HL-60/S4 treated with phorbol 12-myristate 13-acetate at 8.2 ng/mL for 4 days and 3 days (cell line): Measurements from ENCODE around the gene SHC1.
"Not testable (repeated sequence)": the region's sequence is repeated elsewhere in the genome, so short reads cannot be mapped to it uniquely, and the experiment has no call there.

Experiments
- in situ Hi-C: fragments of 300-500 bp; cut with MboI; formaldehyde crosslinking; loops from 2 replicates; pipeline ENCODE4 v1.15.0; 2022; ENCODE audit warnings: low sequenced_read_pairs

SHC1 gene

GRCh38 chr1:154996966-154997701 lies 26.6 kb upstream of the SHC1 start:
- in situ Hi-C loops = no loop called here

GRCh38 chr1:154995301-154995983 lies 24.9 kb upstream of the SHC1 start:
- in situ Hi-C loops = not testable (repeated sequence)

- in situ Hi-C loops = no loop called here
Measured at GRCh38 chr1:154994591-154994990, 24.0 kb upstream of the SHC1 start.

- in situ Hi-C loops = no loop called here
Measured at GRCh38 chr1:154994269-154994587, 23.7 kb upstream of the SHC1 start.

GRCh38 chr1:154993572-154994268 lies 23.2 kb upstream of the SHC1 start, which contains the start of gene LENEP:
LENEP (plus strand) TSS chr1:154993586; CDS start chr1:154993608, 22 bp downstream.
- in situ Hi-C loops = no loop called here

- in situ Hi-C loops = no loop called here
Measured at GRCh38 chr1:154992721-154993571, 22.4 kb upstream of the SHC1 start.

GRCh38 chr1:154990276-154990675 lies 19.7 kb upstream of the SHC1 start:
- in situ Hi-C loops = no loop called here

- in situ Hi-C loops = no loop called here
Measured at GRCh38 chr1:154989195-154989860, 18.8 kb upstream of the SHC1 start.

GRCh38 chr1:154988058-154988954 lies 17.8 kb upstream of the SHC1 start:
- in situ Hi-C loops = no loop called here

- in situ Hi-C loops = no loop called here
Measured at GRCh38 chr1:154987326-154987725, 16.8 kb upstream of the SHC1 start.

GRCh38 chr1:154986736-154987135 lies 16.2 kb upstream of the SHC1 start:
- in situ Hi-C loops = not testable (repeated sequence)

- in situ Hi-C loops = no loop called here
Measured at GRCh38 chr1:154983776-154984466, 13.4 kb upstream of the SHC1 start.

- in situ Hi-C loops = no loop called here
Measured at GRCh38 chr1:154982897-154983648, 12.5 kb upstream of the SHC1 start, which contains the start of gene FLAD1. FLAD1 (plus strand) TSS chr1:154983344; CDS start chr1:154983695, 351 bp downstream.

GRCh38 chr1:154982341-154982740 lies 11.8 kb upstream of the SHC1 start:
- in situ Hi-C loops = no loop called here

GRCh38 chr1:154978360-154978759 lies 7.8 kb upstream of the SHC1 start:
- in situ Hi-C loops = no loop called here

GRCh38 chr1:154977762-154978161 lies 7.2 kb upstream of the SHC1 start:
- in situ Hi-C loops = not testable (repeated sequence)

- in situ Hi-C loops = no loop called here
Measured at GRCh38 chr1:154975409-154976059, 5.0 kb upstream of the SHC1 start.
